CD4-positive, alpha-beta T cell treated with Interleukin-4 for 4 hours (primary cell): ENCODE results near the gene UGT1A4.

Experiments
- DNase-seq: peaks from one replicate; pipeline ENCODE4 v3.0.0-alpha.2; 2020

Gene UGT1A4

DNA sequence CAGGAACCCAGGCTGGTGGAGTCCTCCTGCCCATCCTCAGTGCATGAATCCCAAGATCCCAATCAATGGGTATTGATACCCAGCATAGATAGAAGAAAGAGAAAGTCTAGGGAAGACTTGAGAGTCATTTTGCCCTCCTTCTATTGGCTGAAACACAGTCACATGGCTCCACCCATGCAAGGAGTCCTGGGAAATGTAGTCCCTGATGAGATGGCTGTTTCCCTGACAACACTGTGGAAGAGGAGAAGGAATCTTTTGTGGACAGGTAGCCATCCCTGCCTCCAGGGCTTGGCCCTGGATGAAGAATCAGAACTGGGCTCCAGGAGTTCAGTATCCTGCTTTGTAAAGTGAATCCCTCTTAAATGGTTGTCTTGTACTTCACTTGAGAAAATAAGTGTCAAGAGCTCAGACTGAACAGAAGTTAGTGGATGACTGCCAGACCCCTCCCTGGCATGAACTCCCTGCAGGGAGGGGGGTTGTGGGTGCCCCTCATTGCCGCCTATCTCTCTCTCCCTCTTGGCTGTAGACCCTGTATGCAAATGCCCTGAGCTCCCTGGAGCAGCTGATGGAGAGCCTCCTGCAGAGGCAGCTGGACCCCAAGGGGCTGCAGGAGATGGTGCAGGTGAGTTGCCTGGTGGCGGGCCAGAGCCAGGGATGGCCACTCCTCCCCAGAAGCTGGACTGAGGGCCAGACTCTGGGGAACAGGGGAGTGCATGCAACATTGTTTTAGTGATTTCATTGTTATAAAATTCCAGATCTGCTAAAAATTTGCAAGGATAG, 95.7 kb downstream of the UGT1A4 start:
- no peak for DNase-seq

DNA sequence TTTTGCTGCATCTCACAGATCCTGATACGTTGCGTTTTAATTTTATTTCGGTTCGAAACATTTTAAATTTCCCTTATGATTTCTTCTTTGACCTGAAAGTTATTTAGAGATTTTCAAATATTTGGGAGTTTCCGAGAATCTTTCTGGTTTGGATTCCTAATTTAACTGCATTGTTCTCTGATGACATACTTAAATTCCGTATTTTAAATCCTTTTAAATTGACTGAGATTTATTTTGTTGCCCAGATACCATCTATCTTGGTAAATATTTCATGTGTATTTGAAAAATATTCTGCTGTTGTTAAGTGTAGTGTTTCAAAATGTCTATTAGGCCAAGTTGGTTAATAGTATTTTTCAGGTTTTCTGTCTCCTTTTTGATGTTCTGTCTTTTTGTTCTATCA, 97.3 kb downstream of the UGT1A4 start:
- DNase-seq: no peak

- no peak for DNase-seq
These were observed 97.8 kb downstream of the UGT1A4 start for GRCh38 chr2:233816334-233816733.

- no peak for DNase-seq
These were observed 98.2 kb downstream of the UGT1A4 start for GRCh38 chr2:233816771-233817170.

DNA sequence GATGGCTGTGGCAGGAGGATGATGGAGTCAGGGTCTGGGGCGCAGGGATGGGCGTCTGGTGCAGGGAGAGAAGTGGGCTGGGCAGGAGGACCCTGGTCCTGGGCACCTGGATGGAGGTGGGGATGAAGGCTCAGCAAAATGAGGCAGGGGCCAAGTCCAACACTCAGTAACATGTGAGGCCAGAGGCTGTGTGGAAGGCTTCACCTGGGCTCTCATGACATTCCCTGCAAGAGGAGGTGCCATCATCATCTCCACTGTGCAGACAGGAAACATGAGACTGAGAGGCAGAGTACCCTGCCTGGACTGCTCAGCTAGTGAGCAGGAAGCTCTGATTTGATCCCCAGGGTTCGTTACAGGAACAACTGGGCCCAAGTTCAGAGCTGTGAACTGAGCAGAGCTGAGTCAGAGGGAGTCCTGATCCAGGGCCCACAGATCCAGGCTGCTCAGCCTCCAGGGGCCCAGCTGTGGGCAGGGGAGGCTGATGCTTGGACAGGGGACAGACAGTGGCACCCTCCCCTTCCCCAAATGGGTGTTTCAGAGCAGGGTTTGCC, 98.9 kb downstream of the UGT1A4 start:
- DNase-seq: no peak

DNA sequence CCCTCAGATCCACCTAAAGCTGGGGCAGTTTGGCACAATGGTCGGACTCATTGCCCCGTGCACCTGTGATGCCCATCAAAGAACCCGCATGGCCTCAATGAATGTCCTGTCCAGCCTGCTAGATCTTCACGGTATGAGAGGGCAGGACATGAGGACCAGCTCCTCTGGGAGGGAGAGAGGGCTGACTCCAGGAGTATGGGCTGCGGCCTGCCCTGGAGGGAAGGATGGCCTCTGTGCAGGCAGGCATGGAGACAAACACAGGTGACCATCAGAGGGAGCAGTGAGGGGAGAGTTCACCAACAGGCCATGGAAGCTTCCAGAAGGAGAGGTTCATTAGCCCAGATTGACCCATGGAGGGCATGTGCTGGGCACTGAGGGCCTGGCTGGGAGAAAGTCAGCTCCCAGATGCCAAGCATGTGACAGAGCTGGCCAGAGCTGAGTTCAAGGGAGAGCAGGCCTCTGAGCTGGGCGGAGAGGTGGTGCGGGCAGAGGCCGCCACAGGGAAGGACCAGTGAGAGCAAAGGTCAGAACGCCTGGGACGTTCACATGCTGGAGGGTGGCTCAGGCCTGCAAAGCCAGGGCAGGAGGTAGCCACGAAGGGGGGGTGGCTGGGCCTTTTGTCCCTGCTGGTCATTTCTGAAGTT, 99.6 kb downstream of the UGT1A4 start:
- DNase-seq: no peak

DNA sequence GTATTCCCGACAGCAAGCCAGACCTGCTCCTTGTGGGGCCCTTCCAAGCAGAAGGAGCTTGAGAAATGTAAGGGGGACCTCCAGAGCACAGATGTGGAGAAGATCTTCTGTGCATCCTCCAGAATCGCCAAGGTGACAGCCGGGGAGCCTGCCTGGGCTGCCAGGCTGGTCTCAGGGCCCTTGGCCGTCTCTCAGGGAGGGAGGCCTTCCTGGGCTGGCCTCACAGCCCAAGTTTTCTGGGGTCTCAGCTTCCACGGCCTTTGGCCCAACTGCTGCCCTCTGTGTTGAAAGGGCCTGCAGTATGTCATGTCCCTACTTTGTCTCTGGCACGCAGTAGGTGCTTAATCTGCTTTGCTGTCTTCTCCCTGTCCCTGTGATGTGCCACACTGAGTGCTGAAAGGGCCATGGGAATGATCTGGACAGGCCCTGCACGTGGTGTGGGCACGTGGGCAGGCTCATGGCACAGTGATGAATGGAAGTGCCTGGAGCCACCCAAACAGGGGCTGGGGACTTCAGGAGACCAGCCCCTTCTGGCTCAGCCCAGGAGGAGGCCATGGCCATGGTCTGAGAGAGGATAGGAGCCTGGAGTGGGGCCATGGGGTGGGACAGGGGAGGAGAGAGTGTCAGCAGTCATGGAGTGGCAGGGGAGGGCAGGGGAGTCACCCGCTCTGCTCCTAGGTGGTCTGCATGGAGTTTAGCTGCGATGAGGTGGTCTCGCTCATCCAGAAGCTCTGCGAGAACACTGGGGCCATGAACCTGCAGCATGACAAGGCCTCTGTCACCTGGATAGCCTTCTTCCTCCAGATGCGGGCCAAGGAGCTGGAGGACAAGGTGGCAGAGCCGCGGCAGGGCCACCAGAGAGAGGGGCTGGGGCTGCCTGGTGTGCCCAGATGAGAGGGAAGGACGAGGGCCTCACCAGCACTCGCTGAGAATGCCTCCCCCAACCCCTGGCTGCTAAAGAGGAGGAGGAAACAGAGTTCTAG, 100.4 kb downstream of the UGT1A4 start:
- no peak for DNase-seq

DNA sequence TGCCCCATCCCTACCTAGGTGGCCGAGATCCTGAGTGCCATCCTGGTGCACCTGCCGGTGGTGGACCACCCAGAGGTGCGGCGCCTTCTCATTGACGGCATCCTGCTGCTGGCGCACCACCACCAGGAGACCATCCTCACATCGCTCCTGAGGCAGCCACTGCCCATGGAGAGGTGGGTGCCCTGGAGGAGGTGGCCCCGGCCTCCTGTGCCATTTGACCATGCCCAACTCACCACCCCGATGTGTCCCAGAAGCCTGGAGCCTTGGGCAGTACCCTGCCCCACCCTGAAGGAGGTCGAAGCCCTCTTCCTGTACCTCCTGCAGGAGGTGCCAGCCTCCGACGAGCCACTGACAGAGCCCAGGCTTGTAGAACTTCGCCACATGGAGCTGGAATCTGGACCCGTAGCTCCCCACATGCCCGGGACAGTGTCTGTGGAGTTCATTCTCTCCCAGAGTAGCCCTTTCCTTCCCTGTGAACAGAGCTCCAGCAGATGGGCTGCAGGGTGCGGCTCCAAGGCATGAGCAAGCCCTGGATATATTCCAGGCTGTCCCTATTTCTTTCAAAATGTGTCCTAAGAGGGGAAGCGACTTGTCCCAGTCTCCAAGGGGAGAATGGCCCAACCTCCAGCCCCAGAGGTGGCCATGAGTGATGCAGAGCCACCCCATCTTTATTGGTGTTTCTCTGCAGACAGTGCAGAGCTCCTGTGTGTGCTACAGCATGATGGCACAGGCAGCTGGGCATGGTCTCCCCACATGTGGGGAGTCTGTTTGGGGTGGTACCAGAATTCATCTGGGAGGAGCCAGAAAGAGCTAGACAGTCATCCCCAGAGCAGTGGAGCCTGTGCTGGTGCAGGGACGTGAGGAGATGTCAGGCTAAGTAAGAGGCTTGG, 101.6 kb downstream of the UGT1A4 start:
- no peak for DNase-seq

- DNase-seq: no peak
These were observed 102.2 kb downstream of the UGT1A4 start for GRCh38 chr2:233820774-233821105.

- DNase-seq: no peak
These were observed 102.7 kb downstream of the UGT1A4 start for GRCh38 chr2:233821196-233821595.

- no peak for DNase-seq
These were observed 103.2 kb downstream of the UGT1A4 start for GRCh38 chr2:233821709-233822100.

DNA sequence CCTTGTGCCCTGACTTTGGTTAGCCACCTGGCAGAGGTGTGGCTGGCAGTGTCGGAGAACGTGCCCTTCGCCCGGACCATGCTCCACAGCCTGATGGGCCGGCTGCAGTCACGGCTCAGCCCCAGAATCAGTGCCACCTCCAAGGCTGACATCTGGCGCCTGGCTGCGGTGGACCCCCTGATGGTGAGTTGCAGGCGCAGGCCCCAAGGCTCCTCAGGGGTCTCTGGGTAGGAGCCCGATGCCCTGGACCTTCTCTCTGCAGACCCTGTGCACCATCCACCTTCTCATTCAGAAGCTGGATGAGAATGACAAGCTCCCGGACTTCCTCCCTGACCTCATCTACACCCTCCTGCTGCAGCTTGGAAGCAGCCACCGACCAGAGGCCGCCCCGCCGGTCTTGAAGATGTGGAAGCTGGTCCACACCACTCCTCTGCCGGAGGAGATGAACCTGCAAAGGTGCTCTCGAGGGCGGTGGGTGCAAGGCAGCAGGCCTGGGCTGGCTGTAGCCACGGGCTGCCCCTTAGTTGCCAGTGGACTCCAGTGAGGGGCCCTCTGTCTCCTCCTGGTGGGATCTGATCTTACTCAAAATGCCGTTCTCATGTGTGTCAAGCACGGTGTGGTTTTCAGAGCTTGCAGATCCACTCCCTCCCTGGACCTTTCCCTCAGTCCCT, 103.7 kb downstream of the UGT1A4 start:
- no peak for DNase-seq
